ENCODE measurements around the gene TBC1D16.

Gene TBC1D16

GRCh38 chr17:79932451-79933306, 103.0 kb downstream of the TBC1D16 start:
- no peak for TF ChIP-seq CTCF (IDR thresholded peaks at IDR 0.05; ENCODE audit: low read depth, low read length)
- in situ Hi-C loops (cut with HindIII; ENCODE audit: low sequenced_read_pairs): no loop called here
- no peak for DNase-seq (ENCODE audit: low read depth, low spot score)
- H3K4me3 ChIP-seq (ENCODE audit: low read depth, low read length): no peak overlapping the region

- in situ Hi-C loops (cut with HindIII; ENCODE audit: low sequenced_read_pairs): no loop called here
- no peak overlapping the region for H3K4me3 ChIP-seq (ENCODE audit: low read depth, low read length)
- no peak for DNase-seq (ENCODE audit: low read depth, low spot score)
- TF ChIP-seq CTCF (IDR thresholded peaks at IDR 0.05; ENCODE audit: low read depth, low read length): no peak
Measured at GRCh38 chr17:79931817-79932309, 103.8 kb downstream of the TBC1D16 start.

- no peak for TF ChIP-seq CTCF (IDR thresholded peaks at IDR 0.05; ENCODE audit: low read depth, low read length)
- DNase-seq (ENCODE audit: low read depth, low spot score): no peak
- no peak overlapping the region for H3K4me3 ChIP-seq (ENCODE audit: low read depth, low read length)
- in situ Hi-C loops (cut with HindIII; ENCODE audit: low sequenced_read_pairs): no loop called here
Measured at GRCh38 chr17:79930877-79931816, 104.5 kb downstream of the TBC1D16 start.

GRCh38 chr17:79930062-79930876, 105.4 kb downstream of the TBC1D16 start:
- DNase-seq (ENCODE audit: low read depth, low spot score): no peak
- in situ Hi-C loops (cut with HindIII; ENCODE audit: low sequenced_read_pairs): no loop called here
- H3K4me3 ChIP-seq (ENCODE audit: low read depth, low read length): no peak overlapping the region
- no peak for TF ChIP-seq CTCF (IDR thresholded peaks at IDR 0.05; ENCODE audit: low read depth, low read length)

GRCh38 chr17:79929257-79930061, 106.2 kb downstream of the TBC1D16 start:
- TF ChIP-seq CTCF (IDR thresholded peaks at IDR 0.05; ENCODE audit: low read depth, low read length): no peak
- no peak for DNase-seq (ENCODE audit: low read depth, low spot score)
- in situ Hi-C loops (cut with HindIII; ENCODE audit: low sequenced_read_pairs): no loop called here
- no peak overlapping the region for H3K4me3 ChIP-seq (ENCODE audit: low read depth, low read length)
